H9 (cell line): ENCODE results near the gene TOR1AIP1. TPM values are rescaled to one million over a fixed set of nuclear protein-coding genes. Genes with fewer than 3 reads are reported as not detected.
"Not testable (repeated sequence)": the region's sequence is repeated elsewhere in the genome, so short reads cannot be mapped to it uniquely, and the experiment has no call there.

Experiments used
- DNase-seq: peaks from one replicate; pipeline ENCODE4 v3.0.0-alpha.2; 2017
- H2AFZ ChIP-seq: one replicate; pipeline ENCODE4 v1.6.1; 2013; ENCODE audit warnings: mild to moderate bottlenecking, low read length, control low read depth, moderate library complexity
- H2AK5ac ChIP-seq: 2 replicates; pipeline ENCODE4 v1.6.1; 2013; ENCODE audit warnings: low read length, control low read depth, mixed read lengths; ENCODE audit not compliant: insufficient read length
- H2BK120ac ChIP-seq: one replicate; pipeline ENCODE4 v1.6.1; 2013; ENCODE audit warnings: low read depth, mild to moderate bottlenecking, low read length, control low read depth, inconsistent platforms; ENCODE audit not compliant: poor library complexity, severe bottlenecking
- H2BK12ac ChIP-seq: 2 replicates; pipeline ENCODE4 v1.6.1; 2013; ENCODE audit warnings: low read length, control low read depth, mixed read lengths, low read depth; ENCODE audit not compliant: insufficient read length
- H2BK15ac ChIP-seq: 2 replicates; pipeline ENCODE4 v1.6.1; 2013; ENCODE audit warnings: low read depth, low read length, control low read depth
- H2BK20ac ChIP-seq: one replicate; pipeline ENCODE4 v1.6.1; 2013; ENCODE audit warnings: low read depth, mild to moderate bottlenecking, low read length, control low read depth, inconsistent platforms; ENCODE audit not compliant: poor library complexity, severe bottlenecking
- H2BK5ac ChIP-seq: 2 replicates; pipeline ENCODE4 v1.6.1; 2013; ENCODE audit warnings: low read length, control low read depth, mixed read lengths; ENCODE audit not compliant: insufficient read length
- H3K14ac ChIP-seq: 2 replicates; pipeline ENCODE4 v1.6.1; 2013; ENCODE audit warnings: low read length, control low read depth; ENCODE audit not compliant: insufficient read depth
- H3K18ac ChIP-seq: 2 replicates; pipeline ENCODE4 v1.6.1; 2013; ENCODE audit warnings: low read depth, mild to moderate bottlenecking, mixed read lengths, low read length, control low read depth; ENCODE audit not compliant: insufficient read length
- H3K23ac ChIP-seq: 2 replicates; pipeline ENCODE4 v1.6.1; 2013; ENCODE audit warnings: low read length, control low read depth, mixed read lengths, low read depth; ENCODE audit not compliant: insufficient read length
- H3K23me2 ChIP-seq: 2 replicates; pipeline ENCODE4 v1.6.1; 2013; ENCODE audit warnings: low read depth, mild to moderate bottlenecking, mixed read lengths, low read length, control low read depth; ENCODE audit not compliant: insufficient read length, poor library complexity, severe bottlenecking
- H3K27ac ChIP-seq: 2 replicates; pipeline ENCODE4 v1.5.1; 2013; ENCODE audit warnings: low read length, control low read depth, mixed read lengths, low read depth; ENCODE audit not compliant: insufficient read length
- H3K27me3 ChIP-seq: 2 replicates; pipeline ENCODE4 v1.6.1; 2013; ENCODE audit warnings: low read length, control low read depth, inconsistent platforms; ENCODE audit not compliant: insufficient read depth
- H3K4ac ChIP-seq: 2 replicates; pipeline ENCODE4 v1.6.1; 2013; ENCODE audit warnings: low read depth, mild to moderate bottlenecking, control low read depth, inconsistent platforms, low read length, moderate library complexity
- H3K4me1 ChIP-seq: 2 replicates; pipeline ENCODE4 v1.6.1; 2013; ENCODE audit warnings: low read length, control low read depth, inconsistent platforms; ENCODE audit not compliant: insufficient read depth
- H3K4me2 ChIP-seq: 2 replicates; pipeline ENCODE4 v1.6.1; 2013; ENCODE audit warnings: low read length, control low read depth, mixed read lengths; ENCODE audit not compliant: insufficient read length, insufficient read depth
- H3K56ac ChIP-seq: 2 replicates; pipeline ENCODE4 v1.6.1; 2013; ENCODE audit warnings: low read depth, mild to moderate bottlenecking, mixed read lengths, low read length, control low read depth; ENCODE audit not compliant: insufficient read length
- H3K79me1 ChIP-seq: 2 replicates; pipeline ENCODE4 v1.6.1; 2013; ENCODE audit warnings: low read depth, mild to moderate bottlenecking, moderate library complexity, low read length, control low read depth, inconsistent platforms; ENCODE audit not compliant: insufficient read depth, poor library complexity, severe bottlenecking
- H3K79me2 ChIP-seq: 2 replicates; pipeline ENCODE4 v1.6.1; 2013; ENCODE audit warnings: low read length, control low read depth, inconsistent platforms; ENCODE audit not compliant: insufficient read depth
- H3K9ac ChIP-seq: 2 replicates; pipeline ENCODE4 v1.6.1; 2013; ENCODE audit warnings: low read length, control low read depth, mixed read lengths; ENCODE audit not compliant: insufficient read length; ENCODE audit errors: extremely low read depth
- H3K9me3 ChIP-seq: one replicate; pipeline ENCODE4 v1.6.1; 2013; ENCODE audit warnings: low read depth, low read length, inconsistent platforms; ENCODE audit not compliant: control insufficient read depth
- H3T11ph ChIP-seq: one replicate; pipeline ENCODE4 v1.6.1; 2013; ENCODE audit warnings: mild to moderate bottlenecking, low read length, control low read depth, inconsistent platforms
- H4K20me1 ChIP-seq: one replicate; pipeline ENCODE4 v1.6.1; 2013; ENCODE audit not compliant: control insufficient read depth, insufficient read length, insufficient read depth
- H4K5ac ChIP-seq: 2 replicates; pipeline ENCODE4 v1.6.1; 2013; ENCODE audit warnings: low read depth, mild to moderate bottlenecking, mixed read lengths, low read length, control low read depth; ENCODE audit not compliant: insufficient read length
- H4K8ac ChIP-seq: replicated peaks from 2 replicates; pipeline ENCODE4 v1.6.1; 2013; ENCODE audit warnings: low read length, control low read depth, mixed read lengths, low read depth; ENCODE audit not compliant: insufficient read length
- H4K91ac ChIP-seq: 2 replicates; pipeline ENCODE4 v1.6.1; 2013; ENCODE audit warnings: low read depth, mild to moderate bottlenecking, moderate library complexity, mixed read lengths, low read length, control low read depth; ENCODE audit not compliant: insufficient read length
- H3K27ac Mint-ChIP-seq, 3 experiments: 2 replicates in 2 of 3; 3 replicates in 1 of 3; pipeline ENCODE4 v1.8.0; 2020 to 2021; ENCODE audit warnings: mixed read lengths in 3 of 3, mild to moderate bottlenecking in 1 of 3, moderate library complexity in 1 of 3
- H3K27me3 Mint-ChIP-seq: 2 replicates; pipeline ENCODE4 v1.8.0; 2021; ENCODE audit warnings: low read depth, mild to moderate bottlenecking, moderate library complexity, mixed read lengths
- H3K36me3 Mint-ChIP-seq, 3 experiments: 2 replicates in 2 of 3; 3 replicates in 1 of 3; pipeline ENCODE4 v1.8.0; 2020 to 2021; ENCODE audit warnings: low read depth in 3 of 3, mixed read lengths in 3 of 3; ENCODE audit not compliant: insufficient read depth in 1 of 3
- H3K4me1 Mint-ChIP-seq, 2 experiments: 2 replicates each; pipeline ENCODE4 v1.8.0; 2020; ENCODE audit warnings: mixed read lengths in 2 of 2
- H3K4me3 Mint-ChIP-seq, 2 experiments: 2 replicates in 1 of 2; 3 replicates in 1 of 2; pipeline ENCODE4 v1.8.0; 2020 to 2021; ENCODE audit warnings: mild to moderate bottlenecking in 2 of 2, mixed read lengths in 2 of 2, moderate library complexity in 1 of 2
- H3K9me3 Mint-ChIP-seq, 2 experiments: 2 replicates in 1 of 2; 3 replicates in 1 of 2; pipeline ENCODE4 v1.8.0; 2020; ENCODE audit warnings: mild to moderate bottlenecking in 2 of 2, mixed read lengths in 2 of 2, moderate library complexity in 1 of 2
- WGBS: extraction: QIAGEN DNeasy Blood & Tissue Kit; methylation state at CpG from one replicate; pipeline ENCODE4 v1.1.7; 2013; ENCODE audit warnings: missing lambda C conversion rate, low lambda C conversion rate, mixed read lengths; ENCODE audit not compliant: insufficient read length; ENCODE audit errors: extremely low coverage; 5-methylcytosine and 5-hydroxymethylcytosine counted together
- total RNA-seq: library from RNA; stranded (reverse); gene quantifications from 2 replicates; pipeline ENCODE4 v1.2.1, GENCODE V29; 2021
- TF ChIP-seq, protein P1 (sequence below): fragments of 200-600 bp; sonication (generic); conservative IDR thresholded peaks from 3 replicates; pipeline ENCODE4 v1.8.0; 2021; ENCODE audit warnings: antibody characterized with exemption, mild to moderate bottlenecking

The TOR1AIP1 gene
- total RNA-seq, 1 experiment from 2014 or later, result 25.5 TPM

DNA sequence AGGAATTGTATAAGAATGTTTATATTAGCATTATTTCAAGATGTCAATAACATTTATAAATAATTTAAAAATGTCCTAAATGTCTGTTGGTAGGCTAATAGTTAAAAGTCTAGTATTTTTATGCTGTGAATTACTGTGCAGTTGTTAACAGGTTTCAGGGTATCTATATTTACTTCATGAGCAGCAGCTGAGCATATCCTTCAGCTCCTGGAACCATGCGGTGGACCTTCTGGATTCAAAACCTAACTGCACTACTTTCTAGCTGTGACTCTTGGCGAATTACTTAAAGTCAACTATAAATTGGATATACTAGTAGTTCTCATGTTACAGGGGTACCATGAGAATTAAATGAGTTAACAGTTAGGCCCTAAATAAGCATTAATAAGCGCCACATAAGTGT is 76.3 kb downstream of the TOR1AIP1 start:
- TF ChIP-seq, protein P1, sequence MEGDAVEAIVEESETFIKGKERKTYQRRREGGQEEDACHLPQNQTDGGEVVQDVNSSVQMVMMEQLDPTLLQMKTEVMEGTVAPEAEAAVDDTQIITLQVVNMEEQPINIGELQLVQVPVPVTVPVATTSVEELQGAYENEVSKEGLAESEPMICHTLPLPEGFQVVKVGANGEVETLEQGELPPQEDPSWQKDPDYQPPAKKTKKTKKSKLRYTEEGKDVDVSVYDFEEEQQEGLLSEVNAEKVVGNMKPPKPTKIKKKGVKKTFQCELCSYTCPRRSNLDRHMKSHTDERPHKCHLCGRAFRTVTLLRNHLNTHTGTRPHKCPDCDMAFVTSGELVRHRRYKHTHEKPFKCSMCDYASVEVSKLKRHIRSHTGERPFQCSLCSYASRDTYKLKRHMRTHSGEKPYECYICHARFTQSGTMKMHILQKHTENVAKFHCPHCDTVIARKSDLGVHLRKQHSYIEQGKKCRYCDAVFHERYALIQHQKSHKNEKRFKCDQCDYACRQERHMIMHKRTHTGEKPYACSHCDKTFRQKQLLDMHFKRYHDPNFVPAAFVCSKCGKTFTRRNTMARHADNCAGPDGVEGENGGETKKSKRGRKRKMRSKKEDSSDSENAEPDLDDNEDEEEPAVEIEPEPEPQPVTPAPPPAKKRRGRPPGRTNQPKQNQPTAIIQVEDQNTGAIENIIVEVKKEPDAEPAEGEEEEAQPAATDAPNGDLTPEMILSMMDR, result no peak
- H3K27me3 Mint-ChIP-seq, result no peaks in the 10 kb centered on the region

DNA sequence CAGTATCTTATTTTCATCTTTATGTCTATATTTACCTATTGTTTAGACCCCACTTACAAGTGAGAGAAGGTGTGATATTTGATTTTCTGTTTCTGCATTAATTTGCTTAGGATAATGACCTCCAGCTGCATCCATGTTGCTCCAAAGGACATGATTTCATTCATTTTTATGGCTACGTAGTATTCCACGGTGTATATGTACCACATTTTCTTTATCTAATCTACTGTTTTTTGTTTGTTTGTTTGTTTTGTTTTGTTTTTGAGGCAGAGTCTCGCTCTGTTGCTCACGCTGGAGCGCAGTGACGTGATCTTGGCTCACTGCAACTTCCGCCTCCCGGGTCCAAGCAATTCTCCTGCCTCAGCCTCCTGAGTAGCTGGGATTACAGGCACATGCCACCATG is 80.1 kb downstream of the TOR1AIP1 start:
- H3K27ac ChIP-seq, H3K23ac ChIP-seq, H3K9ac ChIP-seq, H2BK5ac ChIP-seq, H2AFZ ChIP-seq, H4K5ac ChIP-seq, H2BK12ac ChIP-seq, H3K4me2 ChIP-seq, H3K36me3 Mint-ChIP-seq, H4K91ac ChIP-seq, H2BK20ac ChIP-seq, H4K8ac ChIP-seq, H3T11ph ChIP-seq, H3K4me1 ChIP-seq, H3K9me3 ChIP-seq, H2BK120ac ChIP-seq, H3K14ac ChIP-seq, H3K9me3 Mint-ChIP-seq, H3K27ac Mint-ChIP-seq, H3K4ac ChIP-seq, H2BK15ac ChIP-seq, H3K27me3 ChIP-seq, H3K4me3 Mint-ChIP-seq, H4K20me1 ChIP-seq, H3K27me3 Mint-ChIP-seq, DNase-seq, H3K18ac ChIP-seq, H3K56ac ChIP-seq, H2AK5ac ChIP-seq, H3K23me2 ChIP-seq: not testable (repeated sequence)
- WGBS, result no CpG with 5 or more reads among the region's 8 CpGs
- Histone ChIP-seq H3K79me1 (peaks cover 10% of the 10 kb centered on the region), H3K79me2 (peaks cover 10% of the 10 kb centered on the region; the same call in 1 of the 2 replicates)
- H3K4me1 Mint-ChIP-seq, result peaks cover 23 to 24% of the 10 kb centered on the region in 2 experiments

More for the DNA sequence above, 76.3 kb downstream of the TOR1AIP1 start:
- Histone ChIP-seq H2AFZ (no peak overlapping the region), H3K4ac (no peak overlapping the region), H3K14ac (no peak overlapping the region), H3K27ac (no peak overlapping the region), H2BK12ac (no peak overlapping the region), H2BK20ac (no peak overlapping the region), H3K18ac (no peak overlapping the region), H3K56ac (no peak overlapping the region), H4K20me1 (no peaks in the 10 kb centered on the region), H3K9me3 (no peaks in the 10 kb centered on the region), H2BK5ac (no peak overlapping the region), H3K27me3 (no peaks in the 10 kb centered on the region), H2AK5ac (no peak overlapping the region), H3T11ph (no peak overlapping the region), H3K23ac (no peak overlapping the region), H4K5ac (no peak overlapping the region), H4K91ac (no peak overlapping the region), H4K8ac (no peak overlapping the region), H3K4me2 (no peak overlapping the region), H3K4me1 (no peaks in the 10 kb centered on the region), H3K9ac (no peak overlapping the region), H3K79me1 (peaks cover 3% of the 10 kb centered on the region), H3K23me2 (peaks cover 3% of the 10 kb centered on the region), H3K79me2 (peaks cover 14% of the 10 kb centered on the region; the same call in 1 of the 2 replicates), H2BK15ac (no peak overlapping the region), H2BK120ac (no peak overlapping the region)
- H3K36me3 Mint-ChIP-seq, result peaks cover 3 to 8% (median 5%) of the 10 kb centered on the region in 3 experiments; a peak in 4 of 7 replicates
- no peaks in the 10 kb centered on the region for H3K9me3 Mint-ChIP-seq
- H3K4me1 Mint-ChIP-seq, result peaks cover 16 to 20% of the 10 kb centered on the region in 2 experiments
- DNase-seq, result no peak
- no peak overlapping the region for H3K27ac Mint-ChIP-seq
- H3K4me3 Mint-ChIP-seq, result no peak overlapping the region
- no CpG with 5 or more reads among the region's 3 CpGs for WGBS
